Muscle layer of colon (tissue), 2 donors: ENCODE measurements around the gene TMPRSS2.

Experiments
- H3K27ac ChIP-seq: one replicate; pipeline ENCODE4 v1.7.0; 2013; ENCODE audit warnings: low read depth, mild to moderate bottlenecking, low read length, moderate library complexity
- H3K27me3 ChIP-seq, 2 donors: one replicate each; pipeline ENCODE4 v1.7.0; 2013; ENCODE audit warnings: low read length in 2 of 2, mild to moderate bottlenecking in 2 of 2; ENCODE audit not compliant: insufficient read depth in 2 of 2, control insufficient read depth in 1 of 2
- H3K36me3 ChIP-seq: one replicate; pipeline ENCODE4 v1.7.0; 2013; ENCODE audit warnings: mild to moderate bottlenecking, low read length; ENCODE audit not compliant: insufficient read depth
- H3K4me1 ChIP-seq: one replicate; pipeline ENCODE4 v1.7.0; 2013; ENCODE audit warnings: mild to moderate bottlenecking, low read length; ENCODE audit not compliant: insufficient read depth
- H3K4me3 ChIP-seq, 2 donors: one replicate each; pipeline ENCODE4 v1.7.0; 2013; ENCODE audit warnings: low read length in 2 of 2, low read depth in 1 of 2, mild to moderate bottlenecking in 1 of 2, moderate library complexity in 1 of 2
- H3K9ac ChIP-seq: one replicate; pipeline ENCODE4 v1.7.0; 2013; ENCODE audit warnings: low read length
- H3K9me3 ChIP-seq: one replicate; pipeline ENCODE4 v1.7.0; 2013; ENCODE audit warnings: mild to moderate bottlenecking, low read length
- donor health status: abdominal sarcoma.
- donor health status: Adenocarcinoma of cecum.

Gene TMPRSS2

DNA sequence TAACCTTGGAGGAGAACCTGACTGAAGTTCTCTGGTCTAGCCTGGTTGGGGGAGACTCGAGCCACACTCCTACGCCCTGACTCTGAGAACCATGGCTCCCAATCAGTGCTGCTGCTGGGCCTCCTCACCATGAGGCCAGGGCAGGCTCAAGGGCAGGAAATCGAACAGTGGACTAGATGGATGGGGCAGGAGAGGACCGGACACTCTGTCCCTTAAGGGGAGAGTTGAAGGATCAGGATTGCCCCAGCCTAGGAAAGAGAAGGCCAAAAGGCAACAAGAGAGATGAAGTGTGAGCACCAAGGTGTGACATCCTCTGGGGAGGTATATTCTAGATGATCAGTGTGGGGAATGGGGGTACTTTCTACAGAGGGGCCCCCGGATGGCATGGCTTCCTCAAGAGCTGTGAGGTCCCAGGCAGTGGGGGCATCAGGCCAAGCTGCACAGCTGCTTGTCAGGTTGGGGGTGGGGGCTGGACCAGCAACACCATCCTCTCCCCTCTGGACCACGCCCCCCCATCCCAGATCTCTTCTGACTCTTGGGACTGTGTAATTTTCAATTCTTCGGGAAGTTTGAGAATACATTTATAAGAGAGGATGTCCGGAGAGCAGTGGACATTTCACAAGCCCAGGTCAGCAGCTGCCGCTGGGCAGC lies 47.9 kb downstream of the TMPRSS2 start:
- Histone ChIP-seq H3K9ac (no peak overlapping the region), H3K4me3 (no peak overlapping the region), H3K27ac (no peak overlapping the region), H3K36me3 (peaks cover 11% of the 10 kb centered on the region), H3K4me1 (no peaks in the 10 kb centered on the region), H3K27me3 (no peaks in the 10 kb centered on the region), H3K9me3 (no peaks in the 10 kb centered on the region)

DNA sequence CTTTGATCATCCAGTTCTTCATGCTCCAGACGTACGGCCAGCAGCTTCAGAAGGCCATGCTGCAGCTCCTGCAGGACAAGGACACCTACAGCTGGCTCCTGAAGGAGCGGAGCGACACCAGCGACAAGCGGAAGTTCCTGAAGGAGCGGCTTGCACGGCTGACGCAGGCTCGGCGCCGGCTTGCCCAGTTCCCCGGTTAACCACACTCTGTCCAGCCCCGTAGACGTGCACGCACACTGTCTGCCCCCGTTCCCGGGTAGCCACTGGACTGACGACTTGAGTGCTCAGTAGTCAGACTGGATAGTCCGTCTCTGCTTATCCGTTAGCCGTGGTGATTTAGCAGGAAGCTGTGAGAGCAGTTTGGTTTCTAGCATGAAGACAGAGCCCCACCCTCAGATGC lies 49.4 kb downstream of the TMPRSS2 start:
- Histone ChIP-seq H3K36me3 (peaks cover 18% of the 10 kb centered on the region), H3K27ac (no peak overlapping the region), H3K4me3 (no peak overlapping the region), H3K9me3 (no peaks in the 10 kb centered on the region), H3K9ac (no peak overlapping the region), H3K4me1 (no peaks in the 10 kb centered on the region), H3K27me3 (no peaks in the 10 kb centered on the region)

DNA sequence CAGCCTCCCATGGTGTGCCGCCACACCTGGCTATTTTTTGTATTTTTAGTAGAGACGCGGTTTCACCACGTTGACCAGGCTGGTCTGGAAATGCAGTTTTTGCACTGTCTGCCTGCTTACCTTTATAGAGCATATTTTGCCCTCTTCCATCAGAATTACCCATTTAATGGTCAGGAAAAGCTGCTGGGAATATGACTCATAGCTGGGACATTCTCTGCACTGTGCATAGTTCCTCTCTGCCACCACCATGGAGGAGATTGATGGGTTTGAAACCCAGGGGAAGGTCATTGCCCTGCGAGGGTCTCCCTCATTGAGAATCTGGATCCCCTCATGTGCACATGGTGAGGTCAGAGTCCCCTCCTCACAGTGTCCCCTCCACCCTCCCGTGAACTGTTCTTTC lies 49.8 kb downstream of the TMPRSS2 start:
- no peak overlapping the region for H3K27ac ChIP-seq
- no peak overlapping the region for H3K9ac ChIP-seq
- no peaks in the 10 kb centered on the region for H3K27me3 ChIP-seq
- no peak overlapping the region for H3K4me3 ChIP-seq
- H3K4me1 ChIP-seq = no peaks in the 10 kb centered on the region
- H3K9me3 ChIP-seq = no peaks in the 10 kb centered on the region
- peaks cover 23% of the 10 kb centered on the region for H3K36me3 ChIP-seq

DNA sequence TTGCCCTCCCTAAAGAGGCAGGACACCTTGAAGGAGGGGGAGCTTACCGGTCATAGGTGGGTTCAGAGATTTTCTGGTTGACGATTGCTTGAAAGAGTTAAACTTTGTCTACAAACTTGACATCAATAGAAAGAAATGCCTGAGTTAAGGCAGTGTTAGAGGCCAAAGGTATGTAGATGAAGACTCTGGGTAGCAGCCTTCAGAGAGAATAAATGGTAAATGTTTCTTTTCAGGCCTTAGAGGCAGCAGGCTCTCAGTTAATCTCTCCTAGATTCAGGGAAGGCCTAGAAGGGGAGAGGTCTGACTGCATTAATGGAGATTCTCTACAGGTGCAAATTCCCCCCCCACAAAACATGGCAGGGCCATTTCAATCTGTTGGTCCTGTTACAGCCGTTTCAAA lies 54.2 kb downstream of the TMPRSS2 start:
- Histone ChIP-seq H3K9ac (no peak overlapping the region), H3K9me3 (no peaks in the 10 kb centered on the region), H3K27me3 (no peaks in the 10 kb centered on the region), H3K4me3 (no peak overlapping the region), H3K36me3 (peaks cover 38% of the 10 kb centered on the region), H3K4me1 (no peaks in the 10 kb centered on the region), H3K27ac (no peak overlapping the region)

DNA sequence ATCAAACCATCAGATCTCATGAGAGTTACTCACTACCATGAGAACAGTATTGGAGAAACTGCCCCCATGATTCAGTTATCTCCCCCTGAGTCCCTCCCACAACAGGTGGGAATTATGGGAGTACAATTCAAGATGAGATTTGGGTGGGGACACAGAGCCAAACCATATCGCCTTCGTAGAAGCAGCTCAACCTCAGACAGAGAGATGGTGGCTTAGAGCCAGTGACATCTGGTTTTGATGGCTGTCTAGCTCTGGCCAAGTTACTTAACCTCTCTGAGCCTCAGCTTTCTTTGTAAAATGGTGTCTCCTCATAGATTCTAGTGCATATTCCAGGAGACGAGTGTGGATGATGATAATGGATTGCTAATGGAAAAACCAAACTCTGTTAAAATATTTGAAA lies 54.8 kb downstream of the TMPRSS2 start:
- no peaks in the 10 kb centered on the region for H3K27me3 ChIP-seq
- H3K36me3 ChIP-seq = peaks cover 34% of the 10 kb centered on the region
- H3K4me1 ChIP-seq = no peaks in the 10 kb centered on the region
- no peak overlapping the region for H3K27ac ChIP-seq
- no peak overlapping the region for H3K4me3 ChIP-seq
- H3K9ac ChIP-seq = no peak overlapping the region
- no peaks in the 10 kb centered on the region for H3K9me3 ChIP-seq

DNA sequence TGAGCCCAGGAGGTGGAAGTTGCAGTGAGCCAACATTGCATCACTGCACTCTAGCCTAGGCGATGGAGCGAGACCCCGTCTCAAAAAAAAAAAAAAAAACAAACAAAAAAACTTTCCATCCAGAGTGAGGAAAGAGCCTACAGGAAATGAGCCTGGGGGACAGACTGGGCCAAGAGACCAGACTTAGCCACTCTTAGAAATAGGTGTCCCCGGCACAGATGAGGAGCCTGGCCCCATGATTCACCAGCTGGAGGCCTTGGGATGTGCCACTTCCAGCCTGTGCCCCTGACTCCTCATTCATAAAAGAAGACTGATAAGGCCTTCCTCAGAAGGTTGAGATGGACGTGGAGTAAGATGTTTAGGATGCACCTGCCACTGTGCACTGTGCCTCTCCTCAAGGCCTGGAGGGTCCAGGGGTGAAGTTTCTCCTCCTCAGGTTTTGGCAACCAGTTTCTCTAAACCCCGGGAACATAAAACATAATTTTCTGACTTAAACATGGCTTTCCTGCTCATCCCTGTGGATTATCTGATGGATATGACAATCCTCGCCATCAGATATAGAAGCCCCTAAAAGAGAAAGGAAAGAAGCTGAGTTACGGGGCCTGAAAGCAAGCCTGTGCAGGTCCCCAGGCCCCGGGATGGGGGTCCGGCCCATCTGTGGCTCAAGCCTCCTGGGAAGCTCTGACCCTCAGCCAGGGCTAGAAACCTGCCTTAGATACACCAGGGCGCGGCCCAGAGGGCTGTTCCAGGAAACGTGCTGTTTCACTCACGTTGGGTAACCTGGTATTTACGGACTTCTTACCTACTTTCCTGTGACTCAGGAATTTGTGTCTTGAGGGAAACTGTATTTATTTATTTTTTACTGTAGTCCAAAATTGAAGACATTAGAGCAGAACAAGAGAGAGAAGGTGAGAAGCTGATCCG lies 55.9 kb downstream of the TMPRSS2 start:
- Histone ChIP-seq H3K4me1 (no peaks in the 10 kb centered on the region), H3K27me3 (no peaks in the 10 kb centered on the region), H3K4me3 (no peak overlapping the region), H3K9me3 (no peaks in the 10 kb centered on the region), H3K36me3 (peaks cover 45% of the 10 kb centered on the region), H3K9ac (no peak overlapping the region), H3K27ac (no peak overlapping the region)

DNA sequence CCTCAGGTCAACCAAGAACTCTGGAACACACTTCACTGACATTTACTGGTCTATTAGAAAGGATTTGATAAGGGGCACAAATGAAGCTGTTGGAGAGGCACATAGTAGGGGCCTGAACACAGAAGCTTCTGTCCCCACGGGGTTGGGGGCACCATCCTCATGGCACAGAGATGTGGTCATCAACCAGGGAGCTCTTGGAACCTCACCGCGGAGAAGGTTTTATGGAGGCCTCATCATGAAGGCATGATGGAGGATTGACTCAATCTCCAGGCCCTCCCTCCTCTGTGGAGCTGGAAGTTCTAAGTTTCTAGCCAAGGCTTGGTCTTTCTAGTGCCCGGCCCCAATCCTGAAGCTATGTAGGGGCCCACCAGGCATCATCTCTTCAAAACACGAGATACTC lies 58.3 kb downstream of the TMPRSS2 start:
- H3K4me3 ChIP-seq = no peak overlapping the region
- H3K9ac ChIP-seq = no peak overlapping the region
- H3K27me3 ChIP-seq = no peaks in the 10 kb centered on the region
- no peaks in the 10 kb centered on the region for H3K4me1 ChIP-seq
- no peak overlapping the region for H3K27ac ChIP-seq
- H3K36me3 ChIP-seq = peaks cover 66% of the 10 kb centered on the region
- no peaks in the 10 kb centered on the region for H3K9me3 ChIP-seq

DNA sequence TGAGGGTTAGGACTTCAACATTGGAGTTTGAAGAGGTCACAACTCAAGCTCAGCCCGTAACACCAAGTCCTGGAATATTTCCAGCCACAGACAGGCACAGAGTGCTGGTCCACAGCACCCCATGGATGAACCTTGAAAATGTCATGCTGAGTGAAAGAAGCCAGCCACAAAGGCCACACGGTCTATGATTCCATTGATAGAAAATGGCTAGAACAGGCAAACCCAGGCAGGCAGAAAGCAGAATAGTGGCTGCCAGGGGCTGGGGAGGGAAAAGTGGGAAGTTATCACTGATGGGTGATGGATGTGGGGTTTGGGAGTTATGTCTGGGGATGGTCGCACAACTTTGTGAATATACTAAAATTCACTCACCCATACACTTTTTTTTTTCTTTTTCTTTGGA lies 60.6 kb downstream of the TMPRSS2 start:
- no peak overlapping the region for H3K27ac ChIP-seq
- H3K27me3 ChIP-seq = no peaks in the 10 kb centered on the region
- no peaks in the 10 kb centered on the region for H3K9me3 ChIP-seq
- no peak overlapping the region for H3K9ac ChIP-seq
- H3K4me1 ChIP-seq = no peaks in the 10 kb centered on the region
- H3K4me3 ChIP-seq = no peak overlapping the region
- H3K36me3 ChIP-seq = peaks cover 65% of the 10 kb centered on the region

DNA sequence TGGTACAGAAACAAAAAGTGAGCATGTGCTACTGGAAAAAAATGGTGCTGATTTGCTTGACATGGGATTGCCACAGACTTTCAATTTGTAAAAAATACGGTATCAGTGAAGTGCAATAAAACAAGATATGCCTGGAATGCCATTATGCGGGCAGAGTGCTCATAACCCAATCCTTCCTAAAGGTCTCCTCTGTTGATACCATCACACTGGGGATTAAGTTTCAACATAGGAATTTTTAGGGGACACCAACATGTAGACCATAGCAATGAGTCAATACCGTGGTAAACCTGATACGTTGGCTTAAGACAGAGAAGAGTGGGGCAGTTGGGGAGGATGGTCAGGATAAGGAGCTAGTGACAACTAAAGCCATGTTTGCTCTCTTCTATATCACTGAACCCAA lies 61.4 kb downstream of the TMPRSS2 start:
- H3K27ac ChIP-seq = no peak overlapping the region
- H3K27me3 ChIP-seq = no peaks in the 10 kb centered on the region
- H3K4me3 ChIP-seq = no peak overlapping the region
- H3K9me3 ChIP-seq = no peaks in the 10 kb centered on the region
- no peak overlapping the region for H3K9ac ChIP-seq
- peaks cover 65% of the 10 kb centered on the region for H3K36me3 ChIP-seq
- no peaks in the 10 kb centered on the region for H3K4me1 ChIP-seq

DNA sequence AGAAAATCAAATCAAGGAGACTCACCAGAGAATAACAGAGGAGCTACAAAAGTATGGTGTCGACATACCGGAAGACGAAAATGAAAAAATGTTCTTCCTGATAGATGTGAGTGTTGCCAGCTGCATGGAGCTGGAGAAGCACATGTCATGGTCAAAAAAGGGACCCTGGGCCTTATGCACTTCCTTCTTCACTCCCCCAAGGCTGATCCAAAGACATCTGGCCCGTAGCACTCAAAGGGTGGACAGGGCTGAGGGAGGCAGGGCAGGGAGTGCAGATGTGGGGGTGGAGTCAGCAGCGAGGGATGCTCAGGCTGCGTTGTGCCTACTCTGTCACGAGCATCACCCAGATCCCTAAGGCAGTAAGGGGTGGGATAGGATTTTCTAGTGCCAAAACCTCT lies 62.5 kb downstream of the TMPRSS2 start:
- Histone ChIP-seq H3K9ac (no peak overlapping the region), H3K27me3 (no peaks in the 10 kb centered on the region), H3K4me3 (no peak overlapping the region), H3K36me3 (peaks cover 70% of the 10 kb centered on the region), H3K9me3 (no peaks in the 10 kb centered on the region), H3K27ac (no peak overlapping the region), H3K4me1 (no peaks in the 10 kb centered on the region)

DNA sequence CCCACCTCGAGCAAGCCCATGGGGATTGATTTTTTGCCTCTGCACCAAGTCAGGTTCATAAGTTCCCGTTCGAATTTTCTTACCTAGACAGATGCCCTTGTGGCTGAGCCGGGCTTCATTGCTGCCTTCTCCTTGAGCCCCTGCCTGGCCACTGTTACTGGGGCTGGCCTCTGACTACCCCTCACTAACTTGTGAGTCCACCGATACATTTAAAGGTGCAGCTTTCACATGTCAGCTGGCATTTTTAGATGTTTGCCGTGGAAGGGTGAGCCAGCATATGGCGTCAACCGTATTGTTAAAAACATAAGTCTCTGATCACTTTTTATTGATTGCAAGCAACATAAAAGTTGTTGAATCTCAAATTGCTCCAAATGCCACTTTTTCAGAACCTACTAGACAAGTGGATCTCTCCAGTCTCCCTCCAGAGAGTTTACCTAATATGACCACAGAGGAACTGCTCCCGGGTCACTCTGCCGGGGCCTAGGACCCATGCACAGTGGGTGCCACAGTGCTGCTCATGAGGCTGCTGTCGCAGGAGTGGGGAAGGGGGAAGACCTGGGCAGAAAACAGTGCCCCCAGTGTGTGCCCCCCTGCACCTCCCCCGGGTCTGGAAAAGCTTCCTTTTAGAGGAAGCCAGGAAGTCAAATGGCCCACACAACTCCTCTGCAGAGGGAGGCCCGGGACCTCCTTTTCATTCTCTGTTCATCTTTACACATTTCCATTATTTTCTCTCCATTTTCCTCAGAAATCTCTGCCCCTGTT lies 63.1 kb downstream of the TMPRSS2 start:
- Histone ChIP-seq H3K9ac (no peak overlapping the region), H3K4me3 (no peak overlapping the region), H3K4me1 (no peaks in the 10 kb centered on the region), H3K9me3 (no peaks in the 10 kb centered on the region), H3K27me3 (no peaks in the 10 kb centered on the region), H3K27ac (no peak overlapping the region), H3K36me3 (peaks cover 70% of the 10 kb centered on the region)
